Stimulated activated CD8-positive, alpha-beta memory T cell treated with anti-CD3 and anti-CD28 coated beads, Interleukin-12 subunit alpha, Interleukin-12 subunit beta, amount 100 ng/mL, for 1 hour (primary cell): ENCODE results near the gene VPS25.
"Not testable (repeated sequence)": the region's sequence is repeated elsewhere in the genome, so short reads cannot be mapped to it uniquely, and the experiment has no call there.

Experiments used
- DNase-seq: peaks from one replicate; pipeline ENCODE4 v3.0.0-alpha.2; 2020; ENCODE audit warnings: low read depth

The VPS25 gene

GRCh38 chr17:42768006-42768405 lies 5.2 kb upstream of the VPS25 start:
- DNase-seq = not testable (repeated sequence)

- DNase-seq = not testable (repeated sequence)
Observed at GRCh38 chr17:42769964-42770363, 3.3 kb upstream of the VPS25 start.

- DNase-seq = no peak
Observed at GRCh38 chr17:42772945-42773289, 332 bp upstream of the VPS25 start.

- DNase-seq = no peak
Observed at GRCh38 chr17:42774066-42774745, 957 bp downstream of the VPS25 start.

- DNase-seq = no peak
Observed at GRCh38 chr17:42775534-42776098, 2.4 kb downstream of the VPS25 start.

GRCh38 chr17:42778570-42778969 lies 5.3 kb downstream of the VPS25 start:
- no peak for DNase-seq

GRCh38 chr17:42779304-42779935 lies 6.2 kb downstream of the VPS25 start:
- no peak for DNase-seq

- no peak for DNase-seq
Observed at GRCh38 chr17:42779936-42780850, 6.9 kb downstream of the VPS25 start, which contains the start of gene WNK4. WNK4 (plus strand) TSS chr17:42780610; CDS start chr17:42780699, 89 bp downstream.

DNA sequence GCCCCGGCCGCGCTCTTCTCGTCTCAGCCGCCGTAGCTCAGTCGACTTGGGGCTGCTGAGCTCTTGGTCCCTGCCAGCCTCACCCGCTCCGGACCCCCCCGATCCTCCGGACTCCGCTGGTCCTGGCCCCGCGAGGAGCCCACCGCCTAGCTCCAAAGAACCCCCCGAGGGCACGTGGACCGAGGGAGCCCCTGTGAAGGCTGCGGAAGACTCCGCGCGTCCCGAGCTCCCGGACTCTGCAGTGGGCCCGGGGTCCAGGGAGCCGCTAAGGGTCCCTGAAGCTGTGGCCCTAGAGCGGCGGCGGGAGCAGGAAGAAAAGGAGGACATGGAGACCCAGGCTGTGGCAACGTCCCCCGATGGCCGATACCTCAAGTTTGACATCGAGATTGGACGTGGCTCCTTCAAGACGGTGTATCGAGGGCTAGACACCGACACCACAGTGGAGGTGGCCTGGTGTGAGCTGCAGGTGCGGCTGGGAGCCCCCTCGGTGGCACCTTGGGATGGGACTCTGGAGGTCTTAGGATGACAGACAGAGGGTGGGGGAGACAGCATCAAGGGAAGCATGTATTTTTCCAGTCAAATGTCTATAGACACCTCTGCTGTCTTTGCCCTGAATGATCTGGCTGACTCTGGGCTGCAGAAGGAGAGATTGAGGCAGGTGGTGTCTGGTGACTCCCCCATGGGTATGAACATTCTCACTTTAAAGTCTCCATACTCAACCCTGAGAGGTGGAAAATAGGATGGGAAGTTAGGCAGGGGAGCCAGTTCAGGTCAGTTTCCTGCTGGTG lies 7.8 kb downstream of the VPS25 start:
- DNase-seq = no peak

DNA sequence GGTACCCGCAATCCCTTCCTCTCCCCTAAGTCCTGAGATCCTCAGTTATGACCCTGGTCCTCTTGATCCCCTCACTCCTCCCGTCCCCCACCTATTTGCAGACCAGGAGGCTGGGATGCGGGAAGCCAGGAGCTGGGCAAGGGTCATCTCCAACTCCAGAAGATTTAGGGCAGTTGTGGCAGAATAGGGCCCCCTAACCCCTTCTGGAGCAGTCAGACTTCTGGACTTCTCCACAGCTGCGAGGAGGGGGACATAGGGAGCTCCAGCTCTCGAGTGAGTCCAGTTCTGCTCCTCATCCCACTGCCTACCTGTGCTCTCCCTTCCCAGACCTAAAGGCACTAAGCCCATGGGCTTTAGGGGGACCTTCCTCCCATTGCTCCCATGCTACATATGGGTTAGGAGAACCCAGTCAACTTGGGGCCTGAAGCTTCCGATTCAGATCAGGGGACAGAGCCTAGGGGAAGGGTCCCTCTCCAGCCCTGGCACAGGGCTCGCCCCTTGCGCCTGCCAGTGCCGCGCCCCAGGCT lies 8.5 kb downstream of the VPS25 start:
- DNase-seq = no peak

GRCh38 chr17:42782166-42783061 lies 9.2 kb downstream of the VPS25 start:
- DNase-seq = no peak

- no peak for DNase-seq
Observed at GRCh38 chr17:42783062-42783790, 10.0 kb downstream of the VPS25 start.

GRCh38 chr17:42783791-42784138 lies 10.5 kb downstream of the VPS25 start:
- no peak for DNase-seq

DNA sequence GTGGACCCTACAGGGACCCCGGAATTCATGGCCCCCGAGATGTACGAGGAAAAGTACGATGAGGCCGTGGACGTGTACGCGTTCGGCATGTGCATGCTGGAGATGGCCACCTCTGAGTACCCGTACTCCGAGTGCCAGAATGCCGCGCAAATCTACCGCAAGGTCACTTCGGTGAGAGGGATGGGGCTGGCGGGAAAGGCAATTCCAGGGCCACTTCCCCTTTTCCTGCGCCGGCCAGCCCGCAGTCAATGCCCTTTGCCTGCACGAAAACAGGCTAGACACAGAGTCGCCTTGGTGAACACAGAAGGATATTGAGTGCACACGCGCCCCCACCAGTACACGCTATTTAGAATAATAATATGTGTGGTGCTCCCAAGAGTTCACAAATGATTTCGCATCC lies 11.2 kb downstream of the VPS25 start:
- no peak for DNase-seq

DNA sequence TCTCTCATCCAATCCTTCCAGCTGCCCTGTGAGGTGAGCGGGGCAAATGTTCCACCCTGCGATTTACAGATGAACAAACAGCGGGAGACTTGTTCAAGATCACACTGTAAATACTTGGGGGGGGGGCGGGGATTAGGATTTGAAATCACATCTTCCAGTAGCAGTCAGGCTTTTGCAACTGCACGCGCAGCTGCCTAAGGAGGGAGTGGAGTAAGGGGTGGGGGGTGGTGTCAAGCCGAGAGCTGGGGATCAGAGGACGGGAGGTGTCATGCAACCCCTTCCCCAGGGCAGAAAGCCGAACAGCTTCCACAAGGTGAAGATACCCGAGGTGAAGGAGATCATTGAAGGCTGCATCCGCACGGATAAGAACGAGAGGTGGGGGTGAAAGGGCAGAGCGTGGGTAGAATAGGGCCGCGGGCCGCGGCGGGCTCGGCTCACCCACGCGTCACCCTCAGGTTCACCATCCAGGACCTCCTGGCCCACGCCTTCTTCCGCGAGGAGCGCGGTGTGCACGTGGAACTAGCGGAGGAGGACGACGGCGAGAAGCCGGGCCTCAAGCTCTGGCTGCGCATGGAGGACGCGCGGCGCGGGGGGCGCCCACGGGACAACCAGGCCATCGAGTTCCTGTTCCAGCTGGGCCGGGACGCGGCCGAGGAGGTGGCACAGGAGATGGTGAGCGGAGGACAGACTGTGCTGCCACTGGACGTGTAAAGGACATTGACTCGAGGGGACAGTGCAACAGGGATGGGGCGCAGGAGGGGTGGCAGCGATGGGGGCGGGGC lies 11.8 kb downstream of the VPS25 start:
- DNase-seq = no peak

DNA sequence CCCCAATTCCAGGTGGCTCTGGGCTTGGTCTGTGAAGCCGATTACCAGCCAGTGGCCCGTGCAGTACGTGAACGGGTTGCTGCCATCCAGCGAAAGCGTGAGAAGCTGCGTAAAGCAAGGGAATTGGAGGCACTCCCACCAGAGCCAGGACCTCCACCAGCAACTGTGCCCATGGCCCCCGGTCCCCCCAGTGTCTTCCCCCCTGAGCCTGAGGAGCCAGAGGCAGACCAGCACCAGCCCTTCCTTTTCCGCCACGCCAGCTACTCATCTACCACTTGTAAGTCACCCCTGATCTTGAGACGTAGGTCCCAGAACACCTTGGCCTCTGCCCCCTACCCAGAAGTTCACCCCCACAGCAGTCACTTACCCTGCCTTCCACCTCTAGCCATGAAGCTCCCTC lies 14.0 kb downstream of the VPS25 start:
- no peak for DNase-seq

GRCh38 chr17:42791948-42792347 lies 18.7 kb downstream of the VPS25 start:
- no peak for DNase-seq

DNA sequence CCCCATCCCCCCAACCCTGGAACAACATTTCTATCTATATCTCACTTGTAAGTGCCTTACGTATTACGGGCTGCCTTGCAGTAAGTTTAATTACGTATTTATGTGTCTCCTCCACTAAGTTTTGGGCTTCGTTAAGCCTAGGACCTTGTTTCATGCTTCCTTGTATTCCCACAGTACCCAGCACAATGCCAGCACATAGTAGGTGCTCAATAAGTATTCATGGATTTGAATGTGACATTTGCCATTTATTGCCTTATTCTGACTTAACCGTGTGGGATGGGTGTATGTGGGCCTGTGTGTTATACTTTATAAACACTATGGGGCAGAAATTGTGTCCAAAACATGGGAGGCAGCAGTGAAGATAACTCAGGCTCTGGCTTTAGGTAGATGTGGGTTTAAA lies 19.3 kb downstream of the VPS25 start:
- DNase-seq = no peak

DNA sequence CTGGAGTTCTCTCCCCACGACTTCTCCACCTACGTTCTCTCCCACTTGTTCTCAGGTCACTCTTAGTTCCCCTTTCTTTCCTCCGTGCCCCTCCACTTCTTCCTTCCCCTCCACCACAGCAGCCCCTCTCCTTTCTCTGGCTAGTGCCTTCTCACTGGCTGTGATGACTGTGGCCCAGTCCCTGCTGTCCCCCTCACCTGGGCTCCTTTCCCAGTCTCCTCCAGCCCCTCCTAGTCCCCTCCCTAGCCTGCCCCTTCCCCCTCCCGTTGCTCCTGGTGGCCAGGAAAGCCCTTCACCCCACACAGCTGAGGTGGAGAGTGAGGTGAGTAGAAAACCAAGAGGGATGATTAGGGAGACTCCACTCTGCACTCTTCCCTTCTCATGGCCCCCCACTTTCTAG lies 21.8 kb downstream of the VPS25 start:
- no peak for DNase-seq
